HG03103 (cell line): ENCODE measurements around the gene ZNF639.

Experiments
- ATAC-seq: cut with Tn5 transposase; IDR thresholded peaks from one replicate; pipeline ENCODE4 v1.9.1; 2021; ENCODE audit warnings: low read depth; ENCODE audit not compliant: unreplicated experiment

The ZNF639 gene

DNA sequence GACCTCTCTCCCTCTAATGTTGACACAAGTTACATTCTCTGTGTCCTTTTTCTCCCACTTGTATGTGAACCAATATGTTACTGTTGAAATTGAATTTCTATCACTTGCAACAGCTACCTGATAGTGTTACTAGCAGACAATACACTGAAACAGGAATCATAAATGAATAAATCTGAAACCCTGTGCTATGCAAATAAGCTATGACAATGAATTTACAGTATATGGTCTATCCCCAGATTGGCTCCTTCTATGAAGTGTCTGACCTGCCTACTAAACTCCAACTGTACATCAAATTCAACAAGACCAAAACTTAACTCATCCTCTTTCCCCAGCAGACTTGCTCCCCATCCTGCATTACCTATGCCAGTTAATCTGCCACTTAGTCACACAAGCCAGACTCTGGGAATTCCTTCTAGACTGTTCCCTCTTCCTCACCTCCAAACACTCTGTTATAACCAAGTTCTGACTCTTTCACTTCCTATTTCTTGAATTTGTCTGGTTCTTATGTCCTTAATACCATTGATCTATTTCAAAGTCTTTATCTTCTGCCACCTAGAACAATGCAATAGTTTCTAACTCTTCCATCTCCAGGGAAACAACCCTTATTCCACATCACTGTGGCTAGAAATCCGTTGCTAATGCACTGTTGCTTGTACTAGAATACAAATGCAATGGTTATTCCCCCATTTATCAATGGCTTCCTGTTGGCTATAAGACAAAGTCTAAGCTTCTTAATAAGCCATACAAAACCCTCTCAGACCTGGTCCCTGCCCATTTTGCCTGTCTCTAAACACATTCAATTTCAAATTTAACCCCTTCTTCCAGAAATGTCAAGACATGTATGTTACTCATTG is 13.4 kb upstream of the ZNF639 start:
- peak; percentile 97 for ATAC-seq

- no peak for ATAC-seq
Measured at GRCh38 chr3:179318876-179319275, 4.0 kb upstream of the ZNF639 start.

- ATAC-seq: no peak
Measured at GRCh38 chr3:179321668-179322285, 1.1 kb upstream of the ZNF639 start.

- ATAC-seq: peak; percentile 29
Measured at GRCh38 chr3:179323197-179324110, 623 bp downstream of the ZNF639 start.

DNA sequence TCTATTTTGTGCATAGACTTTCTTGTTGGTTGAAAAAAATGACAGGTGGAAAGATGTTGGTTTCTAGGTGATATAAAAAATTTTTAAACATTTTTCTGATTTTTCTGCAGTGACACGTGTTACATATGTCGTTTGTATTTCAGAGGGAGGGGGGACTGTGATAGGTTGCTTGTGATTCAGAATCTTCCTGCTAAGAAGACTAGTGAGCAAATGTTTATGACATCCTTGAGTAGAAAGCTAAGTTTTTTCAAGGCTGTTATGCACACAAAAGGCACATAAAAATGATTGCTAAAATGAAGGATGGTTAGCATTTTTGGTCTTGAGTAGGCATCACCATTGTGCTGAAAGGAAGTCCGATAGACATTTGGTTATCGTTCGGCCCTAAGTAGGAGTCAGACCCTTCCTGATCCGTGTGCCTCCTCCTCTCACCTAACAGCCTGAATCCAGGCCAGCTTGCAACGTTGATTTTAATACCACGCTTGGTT is 1.5 kb downstream of the ZNF639 start:
- ATAC-seq: no peak

DNA sequence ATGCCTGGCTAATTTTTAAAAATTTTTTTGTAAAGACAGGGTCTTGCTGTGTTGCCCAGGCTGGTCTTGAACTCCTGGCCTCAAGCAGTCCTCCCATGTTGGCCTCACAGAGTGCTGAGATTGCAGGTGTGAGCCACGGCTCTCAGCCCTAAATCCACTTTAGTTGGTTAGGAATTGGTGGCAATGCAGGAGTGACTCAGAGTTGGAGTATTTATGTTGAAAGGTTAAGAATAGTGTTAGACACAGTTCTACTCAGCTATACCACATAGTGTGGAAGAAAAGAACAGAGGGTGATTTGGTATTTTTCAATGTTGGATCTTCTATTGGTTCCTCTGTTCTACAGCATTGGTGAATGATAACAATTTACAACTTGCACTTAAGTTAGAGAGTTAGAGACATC is 7.6 kb downstream of the ZNF639 start:
- ATAC-seq: no peak

GRCh38 chr3:179332240-179332639 is 9.4 kb downstream of the ZNF639 start:
- no peak for ATAC-seq

DNA sequence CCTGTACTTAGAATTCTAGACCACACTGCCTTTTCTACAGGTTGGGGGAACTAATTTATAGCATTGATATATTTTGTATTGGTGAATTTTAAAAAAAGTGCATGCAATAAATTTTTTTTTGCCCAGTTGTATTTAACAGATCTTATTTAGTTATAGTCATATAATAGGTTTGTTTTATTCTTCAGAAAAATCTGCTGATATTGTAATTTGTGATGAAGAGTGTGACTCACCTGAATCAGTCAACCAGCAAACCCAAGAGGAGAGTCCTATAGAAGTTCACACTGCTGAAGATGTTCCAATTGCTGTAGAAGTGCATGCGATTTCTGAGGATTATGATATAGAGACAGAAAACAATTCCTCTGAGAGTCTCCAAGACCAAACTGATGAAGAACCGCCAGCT is 10.3 kb downstream of the ZNF639 start:
- no peak for ATAC-seq

- ATAC-seq: no peak
Measured at GRCh38 chr3:179336345-179336929, 13.6 kb downstream of the ZNF639 start.

GRCh38 chr3:179347345-179348194 is 24.7 kb downstream of the ZNF639 start, which contains the start of gene MFN1:
Gene MFN1 (plus strand): TSS chr3:179347709. CDS start chr3:179348852, 1,143 bp downstream.
- peak; percentile 88 for ATAC-seq

DNA sequence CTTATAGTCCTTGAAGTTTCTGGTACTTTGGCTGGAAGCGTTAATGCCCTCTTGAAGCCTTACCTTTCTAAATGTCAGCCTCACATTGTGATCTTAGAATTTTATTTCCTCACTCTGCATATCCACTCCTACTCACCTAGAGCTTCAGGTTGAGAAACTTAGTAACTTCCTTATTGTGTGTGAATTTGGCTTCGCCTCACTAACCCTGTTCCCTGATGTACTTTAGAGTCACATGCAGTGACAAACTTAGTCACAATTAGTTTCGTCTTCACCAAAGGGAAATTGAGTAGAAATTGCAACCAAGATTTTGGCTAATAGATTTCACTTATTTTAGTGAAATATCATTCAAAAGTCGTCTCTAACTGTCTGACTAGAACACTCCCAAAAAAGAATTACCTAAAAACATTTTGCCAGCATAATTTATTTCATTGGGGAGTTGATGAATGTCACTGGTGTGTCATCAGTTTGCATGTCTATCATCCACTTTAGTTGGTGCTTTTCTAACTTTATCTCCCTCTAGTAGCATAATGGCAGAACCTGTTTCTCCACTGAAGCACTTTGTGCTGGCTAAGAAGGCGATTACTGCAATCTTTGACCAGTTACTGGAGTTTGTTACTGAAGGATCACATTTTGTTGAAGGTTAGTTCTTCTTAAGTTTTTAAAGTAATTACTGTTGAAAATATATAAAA is 25.6 kb downstream of the ZNF639 start:
- ATAC-seq: peak; percentile 58

DNA sequence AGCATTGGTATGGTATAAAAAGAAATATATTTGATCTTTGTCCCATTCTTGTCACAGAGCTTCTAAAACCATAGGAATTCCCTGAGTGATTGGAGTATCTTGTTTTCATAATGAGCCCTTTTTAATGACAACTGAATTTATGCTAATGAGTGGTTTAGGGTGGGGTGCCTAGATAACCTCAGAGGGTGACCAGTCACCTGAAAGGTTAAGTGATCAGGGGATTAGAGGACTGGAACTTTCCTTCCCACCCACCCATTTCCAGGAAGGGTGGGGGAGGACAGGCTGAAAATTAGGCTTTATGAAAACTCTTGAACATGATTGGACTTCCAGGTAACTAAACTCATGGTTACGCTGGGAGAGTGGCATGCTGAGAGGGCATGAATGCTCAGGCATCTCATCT is 33.2 kb downstream of the ZNF639 start:
- ATAC-seq: no peak

GRCh38 chr3:179363332-179363731 is 40.5 kb downstream of the ZNF639 start:
- ATAC-seq: no peak

DNA sequence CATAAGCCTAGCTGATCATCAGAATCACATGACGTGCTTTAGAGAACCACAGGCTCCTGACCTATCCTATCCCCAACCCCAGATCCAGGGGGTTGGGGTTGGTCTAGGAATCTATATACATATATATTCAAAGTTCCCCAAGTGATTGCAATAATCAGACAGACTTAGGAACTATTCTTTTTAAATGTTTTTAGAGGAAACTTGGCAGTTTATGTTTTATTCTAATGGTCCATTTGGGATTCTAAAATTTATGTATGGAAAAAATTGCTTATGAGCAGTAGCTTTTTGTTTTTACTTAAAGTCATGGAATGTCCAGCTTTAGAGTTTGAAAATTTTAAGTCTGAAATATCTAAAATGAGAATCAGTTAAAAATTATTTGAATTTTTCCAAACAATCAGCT is 46.8 kb downstream of the ZNF639 start:
- ATAC-seq: no peak

DNA sequence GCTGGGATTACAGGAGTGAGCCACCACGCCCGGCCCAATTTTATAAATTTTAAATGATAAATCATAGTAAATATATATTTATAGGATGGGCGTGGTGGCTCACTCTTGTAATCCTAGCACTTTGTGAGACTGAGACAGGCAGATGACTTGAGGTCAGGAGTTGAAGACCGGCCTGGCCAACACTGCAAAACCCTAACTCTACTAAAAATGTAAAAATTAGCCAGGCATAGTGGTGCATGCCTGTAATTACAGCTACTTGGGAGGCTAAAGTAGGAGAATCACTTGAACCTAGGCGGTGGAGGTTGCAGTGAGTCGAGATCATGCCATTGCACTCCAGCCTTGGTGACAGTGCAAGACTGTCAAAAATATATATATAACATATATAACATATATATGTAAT is 51.1 kb downstream of the ZNF639 start:
- no peak for ATAC-seq

GRCh38 chr3:179375091-179375999 is 52.5 kb downstream of the ZNF639 start:
- no peak for ATAC-seq

DNA sequence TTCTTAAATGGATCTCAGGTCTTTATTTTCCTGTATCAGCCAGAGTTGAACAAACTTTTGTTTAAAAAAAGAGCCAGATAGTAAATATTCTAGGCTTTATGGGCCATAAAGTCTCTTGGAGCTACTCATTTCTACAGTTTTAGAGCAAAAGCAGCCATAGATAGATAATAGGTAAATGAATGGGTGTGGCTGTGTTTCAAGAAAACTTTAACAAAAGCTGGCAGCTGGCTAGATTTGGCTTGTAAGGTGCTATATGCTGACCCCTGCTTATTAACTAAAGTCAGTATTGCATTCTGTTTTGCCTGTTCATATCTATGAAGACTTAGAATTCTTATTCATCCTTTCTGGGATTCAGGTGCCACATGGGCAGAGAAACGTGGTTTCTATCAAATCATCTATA is 53.6 kb downstream of the ZNF639 start:
- no peak for ATAC-seq
